ENCODE results near the gene SLC27A5. TPM values are rescaled to one million over a fixed set of nuclear protein-coding genes. Genes with fewer than 3 reads are reported as not detected.

SLC27A5 gene
- total and polyA plus RNA-seq, 9 of the 15 experiments (the other 6 are each of a cell fraction or from before 2014, with no cell fraction given) = 42.2 to 318 (median 64.7) TPM

- TF ChIP-seq PATZ1 (CRISPR knock-in tag; IDR thresholded peaks at IDR 0.05; ENCODE audit: borderline replicate concordance) (no peak), ZNF707 (CRISPR knock-in tag; conservative IDR thresholded peaks at IDR 0.05) (no peak), KLF13 (tag; IDR thresholded peaks at IDR 0.05; ENCODE audit: borderline replicate concordance, low read depth) (no peak), NR2C2 (CRISPR knock-in tag; IDR thresholded peaks at IDR 0.05) (no peak), NR2C2 (tag; IDR thresholded peaks at IDR 0.05) (no peak)
Observed at GRCh38 chr19:58477871-58478270, 33.9 kb downstream of the SLC27A5 start (continued).

GRCh38 chr19:58477130-58477529 is 34.7 kb downstream of the SLC27A5 start:
- POLR2A ChIA-PET = interaction anchor here (1.1 to 1.3 kb wide), 2 partner anchors 74 to 76 kb away, joined by 3 to 4 read pairs; no protein-coding TSS in a partner anchor

More at GRCh38 chr19:58477130-58477529, 34.7 kb downstream of the SLC27A5 start:
- WGBS (ENCODE audit: insufficient coverage, low coverage, missing lambda C conversion rate) = 85% methylated on average over 14 of the region's 15 CpGs
- peak overlapping the region; percentile 92 for H3K27ac ChIP-seq (ENCODE audit: extremely low read depth, low read depth, low read length)
- H2AFZ ChIP-seq (ENCODE audit: low read depth, low read length) = no peak overlapping the region
- intact Hi-C loops (cut with micrococcal nuclease) (loop anchor here (5.0 kb wide), 2 partner anchors 150 to 295 kb away; partner anchors contain the start of genes ZNF274 and ZSCAN22), in situ Hi-C loops (cut with MboI) (no loop called here)
- DNase-seq (ENCODE audit: extremely low read depth in 1 of 4, low spot score in 3 of 4) (no peak), FAIRE-seq (no peak), ATAC-seq (no peak)
- BruUV-seq (replicated peaks) = no TSS peak
- no peaks in the 10 kb centered on the region for H3K9me1 ChIP-seq (ENCODE audit: control insufficient read depth, insufficient read depth, low read length)
- H3K79me2 ChIP-seq (ENCODE audit: control insufficient read depth, insufficient read depth, low read length) = no peaks in the 10 kb centered on the region
- H4K20me1 ChIP-seq (replicated peaks; ENCODE audit: control insufficient read depth, insufficient read depth, low read length) = 0 out of 2 replicates have a peak, but pooled peaks cover 9% of the 10 kb centered on the region
- TF ChIP-seq ZBTB33 (CRISPR knock-in tag; IDR thresholded peaks at IDR 0.05) (0 out of 2 replicates have a peak, but pooled peaks have one; percentile 26), POLR2G (IDR thresholded peaks at IDR 0.05; ENCODE audit: low read depth, low read length) (peak; percentile 60), ZBTB49 (CRISPR knock-in tag; IDR thresholded peaks at IDR 0.05; ENCODE audit: borderline replicate concordance) (no peak), THRAP3 (IDR thresholded peaks at IDR 0.05; ENCODE audit: borderline replicate concordance) (no peak), ZNF395 (CRISPR knock-in tag; IDR thresholded peaks at IDR 0.05) (0 out of 2 replicates have a peak, but pooled peaks have one; percentile 1), ZSCAN32 (CRISPR knock-in tag; IDR thresholded peaks at IDR 0.05) (no peak), PYGO2 (tag; IDR thresholded peaks at IDR 0.05) (no peak)
- peak overlapping the region; percentile 75 to 90 for H3K9ac ChIP-seq (ENCODE audit: insufficient read depth in 1 of 2, low read depth in 2 of 2, low read length in 2 of 2)
- H3K9me3 ChIP-seq (replicated peaks; ENCODE audit: control insufficient read depth, insufficient read depth, low read depth, low read length) = no peaks in the 10 kb centered on the region
- H3K4me3 ChIP-seq = no peak overlapping the region
- H3K27me3 ChIP-seq (ENCODE audit: control insufficient read depth in 2 of 2, insufficient read depth in 2 of 2, low read length in 2 of 2) = no peaks in the 10 kb centered on the region
- H3K4me2 ChIP-seq (ENCODE audit: insufficient read depth, low read length) = peak overlapping the region; percentile 90
- H3K4me1 ChIP-seq (replicated peaks in 1 of 2; ENCODE audit: control insufficient read depth in 2 of 2, insufficient read depth in 2 of 2, low read length in 2 of 2) = peaks cover 26 to 52% of the 10 kb centered on the region in 2 experiments
- CTCF ChIA-PET (ENCODE audit: low intra/inter-chr PET ratio) = no interaction called here
- peaks cover 40% of the 10 kb centered on the region; the same call in 2 of the 3 replicates for H3K36me3 ChIP-seq (ENCODE audit: control insufficient read depth, insufficient read depth, low read length)

Data from K562 (cell line).